Measurements from ENCODE around the gene MEIOB.
"Not testable (repeated sequence)": the region's sequence is repeated elsewhere in the genome, so short reads cannot be mapped to it uniquely, and the experiment has no call there.

The MEIOB gene

GRCh38 chr16:1807626-1808025 is 64.3 kb downstream of the MEIOB start:
- DNase-seq: no peak

DNA sequence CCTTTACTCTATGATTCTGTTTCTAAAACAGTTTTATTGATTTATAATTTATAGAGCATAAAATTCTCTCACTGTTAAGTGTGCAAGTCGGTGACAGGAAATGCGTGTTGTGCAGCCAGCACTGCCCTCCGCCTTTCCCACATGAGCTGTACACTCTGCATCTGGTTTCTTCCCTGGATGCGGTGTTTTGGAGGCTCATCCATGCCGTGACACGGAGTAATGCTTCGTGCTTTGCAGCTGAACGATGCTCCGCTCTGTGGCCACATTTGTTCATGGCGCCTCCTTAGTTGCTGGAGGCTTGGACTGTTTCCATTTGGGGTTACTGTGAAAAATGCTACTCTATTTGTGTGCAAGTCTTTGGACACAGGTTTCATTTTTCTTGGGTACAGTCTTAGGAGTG is 71.3 kb downstream of the MEIOB start:
- no peak for DNase-seq

DNA sequence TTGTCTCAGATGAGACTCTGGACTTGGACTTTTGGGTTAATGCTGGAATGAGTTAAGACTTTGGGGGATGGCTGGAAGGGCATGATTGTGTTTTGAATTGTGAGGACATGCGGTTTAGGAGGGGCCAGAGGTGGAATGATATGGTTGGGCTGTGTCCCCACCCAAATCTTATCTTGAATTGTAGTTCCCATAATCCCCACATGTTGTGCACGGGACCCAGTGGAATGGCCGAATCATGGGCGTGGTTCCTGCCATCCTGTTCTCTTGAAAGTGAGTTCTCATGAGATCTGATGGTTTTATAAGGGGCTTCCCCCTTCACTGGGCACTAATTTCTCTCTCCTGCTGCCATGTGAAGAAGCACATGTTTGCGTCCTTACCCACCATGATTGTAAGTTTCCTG is 72.7 kb downstream of the MEIOB start:
- DNase-seq: not testable (repeated sequence)

- DNase-seq: no peak
These were observed 76.9 kb downstream of the MEIOB start for GRCh38 chr16:1794908-1795666.

DNA sequence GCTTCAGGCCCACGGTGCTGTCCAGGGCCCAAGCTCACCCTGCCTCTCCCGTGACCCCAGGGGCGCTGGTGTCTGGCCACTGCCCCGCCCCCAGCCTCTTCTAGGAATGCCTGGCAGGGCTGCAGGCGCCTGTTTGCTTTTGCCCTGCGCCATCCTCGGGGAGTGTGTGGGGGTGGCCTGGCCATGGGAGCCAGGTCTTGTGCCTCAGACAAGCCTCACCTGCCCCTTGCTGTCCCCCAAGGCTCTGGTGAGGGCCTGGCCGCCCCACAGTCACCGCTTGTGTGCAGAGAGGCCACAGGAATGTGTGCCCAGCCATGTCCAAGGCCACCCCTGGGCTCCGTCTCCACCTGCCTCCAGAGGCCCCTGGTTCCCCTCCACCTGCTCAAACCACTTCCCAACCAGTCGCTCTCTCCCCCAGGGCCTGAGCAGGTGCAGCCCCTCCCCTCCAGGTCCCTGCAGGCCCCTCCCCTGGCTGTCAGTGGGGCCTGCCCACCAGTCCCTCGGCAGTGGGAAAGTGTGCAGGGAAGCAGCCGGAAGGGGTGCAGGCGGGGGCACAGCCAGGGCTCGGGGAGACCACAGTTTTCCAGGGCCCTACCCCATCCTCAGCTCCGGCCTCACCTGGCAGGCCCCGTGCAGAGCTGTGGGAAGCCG is 77.6 kb downstream of the MEIOB start:
- no peak for DNase-seq

- no peak for DNase-seq
These were observed 78.3 kb downstream of the MEIOB start, which contains the start of gene IGFALS for GRCh38 chr16:1793578-1794220. IGFALS (minus strand) TSS chr16:1793705; CDS start chr16:1793652, 53 bp downstream.

DNA sequence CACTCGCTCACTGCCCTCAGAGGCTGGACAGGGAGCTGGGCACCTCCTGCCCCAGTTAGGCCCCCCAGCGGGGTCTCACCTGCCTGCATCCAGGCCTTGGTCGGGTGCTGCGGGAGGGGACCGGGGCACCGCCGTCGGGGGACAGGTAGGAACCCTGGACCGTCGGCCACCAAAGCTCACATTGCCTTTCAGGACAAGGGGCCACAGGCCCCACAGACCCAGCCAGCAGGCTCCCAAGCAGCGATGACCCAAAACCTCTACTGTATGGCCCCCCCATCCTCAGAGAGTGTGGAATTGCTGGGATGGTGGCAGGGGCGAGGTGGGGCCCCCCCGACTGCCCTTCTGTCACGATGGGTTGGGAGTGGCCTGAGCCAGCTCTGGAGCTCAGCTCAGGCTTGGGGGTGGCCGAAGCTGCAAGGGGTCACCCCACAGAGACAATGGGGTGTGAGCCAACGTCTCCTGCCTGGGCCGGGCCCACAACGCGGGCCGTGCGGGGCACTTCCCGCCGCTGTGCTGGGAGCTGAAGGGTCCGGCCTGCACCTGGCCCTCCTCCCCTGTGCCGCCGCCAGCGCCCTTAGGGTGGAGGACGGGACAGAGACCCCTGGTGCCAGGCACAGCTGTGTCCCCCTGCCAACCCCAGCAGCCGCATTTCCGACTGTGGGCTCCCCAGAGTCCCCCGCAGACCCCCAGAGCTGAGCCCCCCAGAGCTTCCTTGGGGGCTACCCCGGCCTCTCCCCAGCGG is 79.0 kb downstream of the MEIOB start:
- no peak for DNase-seq

GRCh38 chr16:1791943-1792812 is 79.8 kb downstream of the MEIOB start:
- no peak for DNase-seq

- no peak for DNase-seq
These were observed 80.6 kb downstream of the MEIOB start for GRCh38 chr16:1791256-1791942.

- DNase-seq: no peak
These were observed 81.2 kb downstream of the MEIOB start for GRCh38 chr16:1790611-1791255.

GRCh38 chr16:1790261-1790610 is 81.7 kb downstream of the MEIOB start:
- no peak for DNase-seq

GRCh38 chr16:1789643-1790045 is 82.3 kb downstream of the MEIOB start:
- no peak for DNase-seq

DNA sequence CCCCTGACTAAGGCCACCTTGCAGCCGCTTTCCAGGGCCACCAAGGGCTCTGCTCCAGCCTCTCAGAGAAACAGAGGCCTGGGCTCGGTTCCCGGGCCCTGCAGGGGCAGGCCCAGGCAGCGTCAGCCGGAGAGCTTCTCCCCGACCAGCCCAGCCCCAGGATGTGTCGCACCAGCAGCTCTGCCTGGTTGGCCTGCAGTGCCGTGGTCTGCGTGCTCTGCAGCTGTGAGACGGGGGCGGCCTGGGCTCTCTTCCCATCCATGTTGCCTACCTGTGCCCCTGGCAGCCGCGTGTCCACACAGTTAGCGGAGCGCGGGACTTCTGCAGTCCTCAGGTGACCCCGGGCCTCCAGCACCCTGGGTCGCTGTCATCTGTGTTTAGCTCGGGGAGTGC is 83.3 kb downstream of the MEIOB start:
- no peak for DNase-seq

DNA sequence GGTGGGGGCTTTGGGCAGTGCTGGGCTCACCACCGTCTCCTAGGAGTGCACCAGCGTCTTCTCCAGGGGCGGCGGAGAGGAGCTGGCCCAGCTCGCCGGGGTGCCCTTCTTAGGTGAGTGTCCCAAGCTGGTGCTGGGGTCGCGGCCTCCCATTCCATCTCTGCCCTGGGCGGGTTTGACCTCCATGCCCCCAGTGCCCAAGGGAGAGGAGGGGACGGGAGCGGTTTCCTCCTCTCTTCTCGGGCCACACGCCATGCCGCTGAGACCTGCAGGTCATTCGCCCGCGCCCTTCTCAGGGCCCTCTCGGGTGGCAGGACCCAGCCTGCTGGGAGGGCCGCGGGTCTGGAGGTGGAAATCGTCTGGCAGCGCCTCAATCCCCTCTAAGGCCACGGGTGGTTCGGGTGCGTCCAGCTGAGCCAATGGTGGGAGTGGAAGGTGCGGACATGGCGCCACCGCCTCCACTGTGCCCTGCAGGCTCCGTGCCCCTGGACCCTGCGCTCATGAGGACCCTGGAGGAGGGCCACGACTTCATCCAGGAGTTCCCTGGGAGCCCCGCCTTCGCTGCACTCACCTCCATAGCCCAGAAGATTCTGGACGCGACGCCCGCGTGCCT is 83.8 kb downstream of the MEIOB start:
- DNase-seq: peak; percentile 62

DNA sequence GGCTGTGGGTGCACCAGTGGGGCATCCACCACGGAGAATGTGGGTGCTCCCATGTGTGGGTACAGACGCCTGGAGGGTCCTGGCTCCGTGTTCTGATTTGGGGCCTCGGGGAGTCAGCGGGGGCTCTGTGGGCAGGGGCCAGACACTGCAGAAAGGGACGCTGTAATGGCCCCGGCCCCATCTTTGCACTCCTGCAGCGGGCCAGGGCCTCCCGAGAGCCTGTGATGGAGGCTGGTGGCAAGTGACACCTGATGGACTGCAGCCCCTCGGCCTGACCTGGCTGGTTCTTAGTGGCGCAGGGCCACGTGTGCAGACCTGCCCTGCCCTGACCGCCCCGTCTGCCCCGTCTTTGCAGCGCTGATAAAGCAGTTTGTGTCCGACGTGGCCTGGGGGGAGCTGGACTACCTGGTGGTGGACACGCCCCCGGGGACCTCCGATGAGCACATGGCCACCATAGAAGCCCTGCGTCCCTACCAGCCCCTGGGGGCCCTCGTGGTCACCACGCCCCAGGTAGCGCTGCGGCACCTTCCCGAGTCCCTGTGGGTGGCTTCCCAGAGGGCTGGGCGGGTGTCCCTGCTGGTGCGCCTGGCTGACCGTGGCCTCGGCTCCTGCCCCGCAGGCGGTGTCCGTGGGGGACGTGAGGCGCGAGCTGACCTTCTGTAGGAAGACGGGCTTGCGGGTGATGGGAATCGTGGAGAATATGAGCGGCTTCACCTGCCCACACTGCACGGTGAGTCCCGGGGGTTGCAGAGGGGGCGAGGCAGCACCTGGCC is 84.5 kb downstream of the MEIOB start:
- no peak for DNase-seq

GRCh38 chr16:1787056-1787321 is 85.0 kb downstream of the MEIOB start:
- DNase-seq: no peak

DNA sequence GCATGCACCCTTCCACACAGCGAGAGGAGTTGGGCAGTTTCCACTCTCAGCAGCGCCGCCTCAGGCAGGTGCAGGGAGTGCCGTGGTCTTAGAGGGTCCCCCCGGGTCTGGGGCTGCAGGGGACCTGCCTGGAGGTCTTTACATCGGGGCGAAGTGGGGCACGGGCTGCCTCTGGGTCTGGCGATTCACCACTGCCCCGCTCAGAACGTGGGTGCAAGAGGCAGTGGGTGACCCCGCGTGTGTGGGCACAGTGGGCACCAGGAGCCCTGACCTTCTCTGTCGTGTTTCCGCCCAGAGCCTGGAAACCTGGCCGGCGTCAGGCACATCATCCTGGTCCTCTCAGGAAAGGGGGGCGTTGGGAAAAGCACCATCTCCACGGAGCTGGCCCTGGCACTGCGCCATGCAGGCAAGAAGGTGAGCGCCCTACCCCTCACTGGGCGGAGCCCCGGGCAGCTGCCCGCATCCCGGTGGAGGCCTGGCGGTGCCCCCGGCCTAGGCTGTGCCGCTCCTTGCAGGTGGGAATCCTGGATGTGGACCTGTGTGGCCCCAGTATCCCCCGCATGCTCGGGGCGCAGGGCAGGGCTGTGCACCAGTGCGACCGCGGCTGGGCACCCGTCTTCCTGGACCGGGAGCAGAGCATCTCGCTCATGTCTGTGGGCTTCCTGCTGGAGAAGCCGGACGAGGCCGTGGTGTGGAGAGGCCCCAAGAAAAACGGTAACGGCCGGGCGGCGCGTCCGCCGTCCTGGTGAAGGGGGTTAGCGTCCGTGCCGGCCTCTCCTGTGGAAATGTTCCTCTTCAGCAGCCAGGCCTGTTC is 85.5 kb downstream of the MEIOB start:
- DNase-seq: no peak

DNA sequence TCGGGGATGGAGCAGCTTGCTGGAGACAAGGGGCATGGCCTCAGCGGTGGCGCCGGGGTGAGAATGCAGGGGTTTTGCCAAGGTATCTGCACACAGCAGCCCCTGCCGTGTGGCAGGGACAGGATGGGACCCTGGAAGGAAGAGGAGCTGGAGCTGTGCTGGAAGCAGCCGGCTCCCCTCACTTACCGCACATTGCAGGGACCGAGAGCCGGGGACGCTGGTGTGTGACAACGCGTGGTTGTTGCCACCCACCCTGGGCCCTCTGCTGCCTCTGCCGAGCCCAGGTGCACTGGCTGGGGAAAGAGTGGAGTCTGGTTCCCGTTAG is 86.2 kb downstream of the MEIOB start:
- no peak for DNase-seq
